GM15510 (cell line): ENCODE results near the gene C1QBP.

Experiments used
- POLR2A ChIP-seq: IDR thresholded peaks from 3 replicates; pipeline ENCODE4 v1.6.1; 2011; ENCODE audit warnings: borderline replicate concordance; ENCODE audit not compliant: insufficient read length; ENCODE audit errors: extremely low read depth

C1QBP gene

DNA sequence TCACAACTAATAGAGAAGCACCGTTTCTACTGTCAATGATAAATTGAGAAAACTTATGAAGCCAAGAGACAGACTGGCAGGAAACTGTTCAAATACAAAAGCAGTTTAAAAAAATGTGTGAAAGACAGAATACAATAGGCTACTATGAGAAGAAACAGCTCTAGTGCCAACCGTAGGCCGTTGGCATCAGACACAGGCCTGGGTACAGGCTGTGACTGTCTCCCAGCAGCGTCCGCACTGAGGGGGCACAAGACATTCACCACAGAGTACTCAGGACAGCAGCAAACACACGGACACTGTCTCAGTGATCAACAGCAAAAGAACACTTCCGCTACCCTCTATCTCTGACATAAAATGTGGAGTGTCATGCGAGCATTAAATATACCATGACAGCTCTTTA, 7.8 kb upstream of the C1QBP start:
- TF ChIP-seq POLR2A, result no peak

DNA sequence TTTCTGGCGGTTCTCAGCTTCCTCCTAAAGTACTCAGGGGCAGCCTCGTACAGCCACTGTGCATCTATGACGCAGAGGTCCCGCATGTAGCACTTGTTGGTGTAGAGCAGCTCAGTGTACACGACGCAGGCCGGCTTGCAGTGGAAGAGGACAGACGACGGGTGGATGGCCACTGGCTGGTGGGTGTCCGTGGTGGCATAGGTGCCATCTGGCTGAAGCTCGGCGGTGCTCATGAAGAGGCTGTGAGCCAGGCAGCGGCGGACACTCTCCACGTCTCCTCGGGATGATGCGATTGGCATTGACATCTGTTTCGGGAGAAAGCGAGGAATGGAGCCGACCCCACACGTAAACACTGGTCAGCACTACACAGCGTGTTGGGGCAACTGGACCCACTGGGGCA, 5.3 kb upstream of the C1QBP start:
- TF ChIP-seq POLR2A, result no peak

GRCh38 chr17:5443728-5444127, 4.8 kb upstream of the C1QBP start:
- no peak for TF ChIP-seq POLR2A

- no peak for TF ChIP-seq POLR2A
Measured at GRCh38 chr17:5439446-5439764, 450 bp upstream of the C1QBP start.

- no peak for TF ChIP-seq POLR2A
Measured at GRCh38 chr17:5437721-5438317, 1.1 kb downstream of the C1QBP start.

DNA sequence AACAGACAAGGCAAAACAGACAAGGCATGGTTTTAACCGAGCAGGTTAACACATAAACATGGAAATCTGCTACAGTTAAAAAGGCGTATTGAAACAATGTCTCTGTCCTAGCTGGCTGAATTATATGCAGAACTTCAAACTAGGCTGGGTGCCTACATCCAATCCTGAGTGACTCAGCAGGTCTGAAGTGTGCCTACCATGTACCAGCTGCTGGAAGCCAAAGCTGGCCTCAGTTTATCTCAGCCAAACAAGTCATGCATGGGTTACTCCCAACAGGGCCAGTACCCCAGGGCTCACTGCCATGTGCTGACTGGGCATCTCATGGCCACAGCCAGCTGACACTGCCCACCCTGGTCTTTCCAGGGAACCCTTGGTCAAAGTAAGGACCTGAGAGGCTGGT, 4.0 kb downstream of the C1QBP start:
- TF ChIP-seq POLR2A, result no peak

- no peak for TF ChIP-seq POLR2A
Measured at GRCh38 chr17:5431949-5432556, 6.9 kb downstream of the C1QBP start.

- TF ChIP-seq POLR2A, result no peak
Measured at GRCh38 chr17:5430413-5430999, 8.4 kb downstream of the C1QBP start.

DNA sequence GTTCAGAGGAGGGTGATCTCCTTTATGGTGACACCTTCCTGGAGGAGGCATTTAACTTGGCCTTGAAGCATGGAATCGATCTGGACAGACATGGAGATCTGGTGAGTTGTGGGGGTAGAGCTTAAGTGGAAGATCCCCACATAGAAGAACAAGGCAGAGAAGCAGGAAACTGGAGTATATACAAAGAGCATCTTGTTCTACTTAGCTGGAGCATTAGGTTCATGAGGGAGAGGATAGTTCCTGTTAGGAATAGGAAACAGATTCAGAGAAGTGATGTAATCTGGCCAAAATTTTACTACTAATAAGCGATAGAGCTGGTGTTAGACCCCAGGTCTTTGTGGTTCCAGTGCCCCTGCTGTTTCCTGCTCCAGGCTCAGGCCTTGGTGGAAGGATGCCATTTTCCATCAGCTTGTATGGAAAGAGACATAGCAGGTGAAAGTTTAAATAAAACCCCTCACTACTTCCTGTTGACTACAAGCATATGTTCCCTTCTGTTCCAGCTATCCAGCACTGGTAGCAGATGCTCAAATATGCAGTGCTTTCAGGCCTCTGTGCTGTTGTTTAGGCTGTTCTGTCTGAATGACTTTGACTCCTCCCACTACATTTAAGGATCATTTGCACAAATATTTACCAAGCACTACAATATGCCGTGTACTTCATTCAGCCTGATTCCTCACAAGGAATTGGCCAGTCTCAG, 9.6 kb downstream of the C1QBP start:
- TF ChIP-seq POLR2A, result no peak

- no peak for TF ChIP-seq POLR2A
Measured at GRCh38 chr17:5425826-5426225, 13.1 kb downstream of the C1QBP start.

GRCh38 chr17:5424909-5425308, 14.0 kb downstream of the C1QBP start:
- TF ChIP-seq POLR2A, result no peak

GRCh38 chr17:5422505-5422904, 16.4 kb downstream of the C1QBP start:
- no peak for TF ChIP-seq POLR2A

- peak; percentile 83 for TF ChIP-seq POLR2A
Measured at GRCh38 chr17:5419959-5420653, 18.8 kb downstream of the C1QBP start, which contains the start of gene RPAIN. TSS of gene RPAIN (plus strand) at chr17:5420182. CDS start at chr17:5420211, 29 bp downstream.

GRCh38 chr17:5419356-5419958, 19.5 kb downstream of the C1QBP start, which contains the start of gene NUP88:
TSS of gene NUP88 (minus strand) at chr17:5419662. CDS start at chr17:5419650, 12 bp downstream.
- peak; percentile 90 for TF ChIP-seq POLR2A
